ENCODE measurements around the gene CCL27. TPM values are rescaled to one million over a fixed set of nuclear protein-coding genes. Genes with fewer than 3 reads are reported as not detected.

The CCL27 gene
- total RNA-seq, 1 experiment from 2014 or later = not detected

DNA sequence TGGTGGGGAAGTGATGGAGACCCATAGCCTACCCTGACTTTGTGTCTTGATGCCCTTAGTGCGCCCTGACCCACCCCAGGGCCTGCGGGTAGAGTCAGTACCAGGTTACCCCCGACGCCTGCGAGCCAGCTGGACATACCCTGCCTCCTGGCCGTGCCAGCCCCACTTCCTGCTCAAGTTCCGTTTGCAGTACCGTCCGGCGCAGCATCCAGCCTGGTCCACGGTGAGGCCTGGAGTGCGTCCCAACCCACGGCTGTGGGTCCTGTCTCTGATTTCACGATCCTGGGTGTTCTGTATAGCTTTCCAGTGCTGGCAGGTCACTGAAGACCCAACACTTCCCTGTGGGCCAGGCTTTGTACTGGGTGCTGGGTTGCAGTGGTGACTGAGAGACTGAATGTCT, 4.0 kb downstream of the CCL27 start:
- CTCF ChIA-PET = no interaction called here
- intact Hi-C loops (cut with micrococcal nuclease; ENCODE audit: unreplicated experiment) = loop anchor here (10.0 kb wide), 1 partner anchor 46 kb away; no protein-coding TSS in a partner anchor
- peaks cover 10% of the 10 kb centered on the region for H3K4me1 Mint-ChIP-seq (ENCODE audit: low read depth, unreplicated experiment)

DNA sequence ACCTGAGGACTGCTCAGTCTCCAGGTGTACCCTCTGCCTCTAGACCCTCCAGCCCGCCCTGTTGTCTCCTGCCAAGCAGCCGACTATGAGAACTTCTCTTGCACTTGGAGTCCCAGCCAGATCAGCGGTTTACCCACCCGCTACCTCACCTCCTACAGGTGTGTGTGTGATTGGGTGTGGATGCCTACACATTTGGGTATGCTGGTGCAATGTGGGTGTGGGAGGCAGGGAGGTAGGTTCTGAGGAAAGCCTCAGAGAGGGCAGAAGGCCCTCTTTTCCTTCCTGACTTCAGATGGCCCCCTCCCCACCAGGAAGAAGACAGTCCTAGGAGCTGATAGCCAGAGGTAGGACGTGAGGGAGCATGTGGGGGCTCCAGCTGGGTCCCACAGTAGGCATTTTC, 5.5 kb downstream of the CCL27 start:
- DNase-seq = no peak
- CTCF ChIA-PET = no interaction called here

More for the DNA sequence above, 4.0 kb downstream of the CCL27 start:
- no peaks in the 10 kb centered on the region for H3K27me3 ChIP-seq (replicated peaks; ENCODE audit: control insufficient read depth, insufficient read depth, low read length)
- no peaks in the 10 kb centered on the region for H3K27me3 Mint-ChIP-seq (ENCODE audit: insufficient read depth, unreplicated experiment)
- TF ChIP-seq, protein P1, sequence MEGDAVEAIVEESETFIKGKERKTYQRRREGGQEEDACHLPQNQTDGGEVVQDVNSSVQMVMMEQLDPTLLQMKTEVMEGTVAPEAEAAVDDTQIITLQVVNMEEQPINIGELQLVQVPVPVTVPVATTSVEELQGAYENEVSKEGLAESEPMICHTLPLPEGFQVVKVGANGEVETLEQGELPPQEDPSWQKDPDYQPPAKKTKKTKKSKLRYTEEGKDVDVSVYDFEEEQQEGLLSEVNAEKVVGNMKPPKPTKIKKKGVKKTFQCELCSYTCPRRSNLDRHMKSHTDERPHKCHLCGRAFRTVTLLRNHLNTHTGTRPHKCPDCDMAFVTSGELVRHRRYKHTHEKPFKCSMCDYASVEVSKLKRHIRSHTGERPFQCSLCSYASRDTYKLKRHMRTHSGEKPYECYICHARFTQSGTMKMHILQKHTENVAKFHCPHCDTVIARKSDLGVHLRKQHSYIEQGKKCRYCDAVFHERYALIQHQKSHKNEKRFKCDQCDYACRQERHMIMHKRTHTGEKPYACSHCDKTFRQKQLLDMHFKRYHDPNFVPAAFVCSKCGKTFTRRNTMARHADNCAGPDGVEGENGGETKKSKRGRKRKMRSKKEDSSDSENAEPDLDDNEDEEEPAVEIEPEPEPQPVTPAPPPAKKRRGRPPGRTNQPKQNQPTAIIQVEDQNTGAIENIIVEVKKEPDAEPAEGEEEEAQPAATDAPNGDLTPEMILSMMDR (IDR thresholded peaks at IDR 0.05; ENCODE audit: insufficient read depth in 1 of 2, low read depth in 1 of 2, low read length in 1 of 2, severe bottlenecking in 1 of 2, unreplicated experiment in 1 of 2) = no peak
- H3K36me3 ChIP-seq (ENCODE audit: control insufficient read depth, insufficient read depth, low read length) = no peaks in the 10 kb centered on the region
- H3K9me3 ChIP-seq = no peaks in the 10 kb centered on the region
- H3K36me3 Mint-ChIP-seq (ENCODE audit: insufficient read depth, unreplicated experiment) = no peaks in the 10 kb centered on the region
- no peak overlapping the region for H3K4me3 Mint-ChIP-seq (ENCODE audit: unreplicated experiment)
- BruUV-seq (replicated peaks) = no TSS peak
- peaks cover 7% of the 10 kb centered on the region for H3K4me1 ChIP-seq
- H3K4me3 ChIP-seq (ENCODE audit: low read depth, low read length) = no peak overlapping the region
- POLR2A ChIA-PET = no interaction called here
- H3K9me3 Mint-ChIP-seq (ENCODE audit: unreplicated experiment) = no peaks in the 10 kb centered on the region
- no peak for DNase-seq
- no peak overlapping the region for H3K27ac Mint-ChIP-seq (ENCODE audit: unreplicated experiment)

DNA sequence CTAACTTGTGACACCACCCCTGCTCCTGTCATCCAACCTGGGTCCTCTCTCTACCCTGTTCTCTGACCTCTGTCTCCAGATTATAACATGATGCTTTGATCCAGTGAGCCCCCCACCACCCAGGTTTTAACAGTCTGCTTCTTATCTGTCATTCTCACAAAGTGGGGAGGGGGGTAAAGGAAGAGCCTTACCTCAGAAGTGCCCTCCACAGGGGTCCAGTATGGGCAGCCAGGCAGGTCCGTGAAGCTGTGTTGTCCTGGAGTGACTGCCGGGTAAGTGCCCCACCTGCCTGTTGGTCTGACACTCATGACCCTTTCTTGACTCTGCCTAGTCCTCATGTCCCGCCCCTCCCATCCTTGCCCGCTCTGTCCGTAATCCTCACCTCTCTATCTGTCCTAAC, 7.1 kb downstream of the CCL27 start:
- Histone ChIP-seq H3K4me3 (ENCODE audit: low read depth, low read length) (no peak overlapping the region), H3K36me3 (ENCODE audit: control insufficient read depth, insufficient read depth, low read length) (no peaks in the 10 kb centered on the region), H3K4me1 (peaks cover 23% of the 10 kb centered on the region), H3K9me3 (no peaks in the 10 kb centered on the region), H3K27me3 (replicated peaks; ENCODE audit: control insufficient read depth, insufficient read depth, low read length) (no peaks in the 10 kb centered on the region)
- CTCF ChIA-PET = interaction anchor here (1.0 kb wide), 1 partner anchor 9 kb away, joined by 3 read pairs; the partner anchor contains the start of gene GALT
- TF ChIP-seq, protein P1 (IDR thresholded peaks at IDR 0.05; ENCODE audit: insufficient read depth in 1 of 2, low read depth in 1 of 2, low read length in 1 of 2, severe bottlenecking in 1 of 2, unreplicated experiment in 1 of 2) = no peak
- Mint-ChIP-seq H3K27me3 (ENCODE audit: insufficient read depth, unreplicated experiment) (no peaks in the 10 kb centered on the region), H3K4me1 (ENCODE audit: low read depth, unreplicated experiment) (peaks cover 20% of the 10 kb centered on the region), H3K27ac (ENCODE audit: unreplicated experiment) (no peak overlapping the region), H3K4me3 (ENCODE audit: unreplicated experiment) (no peak overlapping the region), H3K36me3 (ENCODE audit: insufficient read depth, unreplicated experiment) (peaks cover 13% of the 10 kb centered on the region), H3K9me3 (ENCODE audit: unreplicated experiment) (no peaks in the 10 kb centered on the region)
- intact Hi-C loops (cut with micrococcal nuclease; ENCODE audit: unreplicated experiment) = loop anchor here (10.0 kb wide), 1 partner anchor 49 kb away; no protein-coding TSS in a partner anchor
- BruUV-seq (replicated peaks) = no TSS peak
- DNase-seq = no peak
- POLR2A ChIA-PET = no interaction called here

More for the DNA sequence above, 5.5 kb downstream of the CCL27 start:
- H3K27me3 ChIP-seq (replicated peaks; ENCODE audit: control insufficient read depth, insufficient read depth, low read length) = no peaks in the 10 kb centered on the region
- H3K9me3 ChIP-seq = no peaks in the 10 kb centered on the region
- intact Hi-C loops (cut with micrococcal nuclease; ENCODE audit: unreplicated experiment) = loop anchor here (10.0 kb wide), 1 partner anchor 48 kb away; no protein-coding TSS in a partner anchor
- Mint-ChIP-seq H3K27me3 (ENCODE audit: insufficient read depth, unreplicated experiment) (no peaks in the 10 kb centered on the region), H3K27ac (ENCODE audit: unreplicated experiment) (no peak overlapping the region), H3K4me3 (ENCODE audit: unreplicated experiment) (no peak overlapping the region), H3K36me3 (ENCODE audit: insufficient read depth, unreplicated experiment) (peaks cover 7% of the 10 kb centered on the region), H3K9me3 (ENCODE audit: unreplicated experiment) (no peaks in the 10 kb centered on the region), H3K4me1 (ENCODE audit: low read depth, unreplicated experiment) (peaks cover 14% of the 10 kb centered on the region)
- no peaks in the 10 kb centered on the region for H3K36me3 ChIP-seq (ENCODE audit: control insufficient read depth, insufficient read depth, low read length)
- H3K4me3 ChIP-seq (ENCODE audit: low read depth, low read length) = no peak overlapping the region
- POLR2A ChIA-PET = no interaction called here
- TF ChIP-seq, protein P1 (IDR thresholded peaks at IDR 0.05; ENCODE audit: insufficient read depth in 1 of 2, low read depth in 1 of 2, low read length in 1 of 2, severe bottlenecking in 1 of 2, unreplicated experiment in 1 of 2) = no peak
- no TSS peak for BruUV-seq (replicated peaks)
- H3K4me1 ChIP-seq = peaks cover 15% of the 10 kb centered on the region

Data from Caco-2 (cell line).